ENCODE measurements around the gene CNNM2. TPM values are rescaled to one million over a fixed set of nuclear protein-coding genes. Genes with fewer than 3 reads are reported as not detected.
A peak's percentile ranks its signal among the peaks of the same experiment; 100 is the strongest.

Gene CNNM2
- total RNA-seq, 2 donors from 2014 or later = 14.7 to 17.9 TPM

DNA sequence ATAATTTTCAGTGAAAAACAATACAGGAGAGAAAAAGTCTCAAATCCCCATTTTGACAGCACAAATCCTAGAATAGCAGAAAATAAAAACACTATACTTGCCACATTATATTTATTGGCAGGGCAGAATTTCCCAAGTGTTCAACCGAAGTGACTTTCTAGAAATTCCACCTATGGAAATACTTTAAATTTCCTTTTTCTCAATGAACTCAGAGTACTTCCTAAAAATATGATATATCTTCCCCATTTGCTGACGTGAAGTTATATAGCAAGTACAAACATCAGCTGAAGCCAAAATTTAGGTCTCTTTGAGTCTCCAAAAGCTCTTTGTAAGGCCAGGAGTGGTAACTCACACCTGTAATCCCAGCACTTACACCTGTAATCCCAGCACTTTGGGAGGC is 191.7 kb downstream of the CNNM2 start:
- Histone ChIP-seq H3K36me3 (ENCODE audit: control insufficient read depth, insufficient read depth, low read length) (peaks cover 43% of the 10 kb centered on the region), H3K27me3 (ENCODE audit: control insufficient read depth, insufficient read depth, low read length, poor library complexity, severe bottlenecking) (no peaks in the 10 kb centered on the region), H3K4me3 (ENCODE audit: low read length) (no peak overlapping the region), H3K4me1 (ENCODE audit: control insufficient read depth, insufficient read depth, low read length) (peaks cover 6% of the 10 kb centered on the region), H3K9me3 (ENCODE audit: control insufficient read depth, low read length) (no peaks in the 10 kb centered on the region), H3K9ac (ENCODE audit: extremely low read depth, low read length, poor library complexity, severe bottlenecking) (no peak overlapping the region), H3K27ac (ENCODE audit: low read depth, low read length) (no peak overlapping the region)
- Mint-ChIP-seq H3K36me3 (ENCODE audit: low read depth) (peaks cover 35% of the 10 kb centered on the region), H3K9me3 (no peaks in the 10 kb centered on the region), H3K4me1 (peaks cover 20% of the 10 kb centered on the region), H3K4me3 (no peak overlapping the region), H3K27me3 (ENCODE audit: insufficient read depth) (no peaks in the 10 kb centered on the region), H3K27ac (no peak overlapping the region)
- no peak for TF ChIP-seq CTCF (conservative IDR thresholded peaks at IDR 0.05)
- DNase-seq = no peak
- 93 to 100% methylated on average over 2 of the region's 2 CpGs for WGBS, 2 experiments (ENCODE audit: insufficient coverage in 1 of 2, insufficient read length in 1 of 2)

DNA sequence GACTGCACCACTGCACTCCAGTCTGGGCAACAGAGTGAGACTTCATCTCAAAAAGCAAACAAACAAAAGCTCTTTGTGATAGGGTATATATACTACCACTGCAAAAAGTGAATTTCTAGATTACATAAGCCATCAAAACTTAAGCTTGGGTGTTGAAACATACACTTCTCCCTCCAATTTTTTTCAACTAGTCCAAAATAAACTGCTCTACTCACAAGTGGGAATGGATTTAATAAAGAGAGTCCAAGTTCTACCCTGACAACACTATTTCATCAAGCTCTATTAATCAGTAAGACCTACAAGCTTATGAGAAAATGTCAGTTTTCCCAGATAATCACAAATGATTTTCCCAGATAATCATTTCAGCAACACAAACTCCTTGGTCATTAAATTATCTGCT is 192.3 kb downstream of the CNNM2 start:
- H3K27me3 ChIP-seq (ENCODE audit: control insufficient read depth, insufficient read depth, low read length, poor library complexity, severe bottlenecking) = no peaks in the 10 kb centered on the region
- Mint-ChIP-seq H3K4me1 (peaks cover 24% of the 10 kb centered on the region), H3K9me3 (no peaks in the 10 kb centered on the region), H3K36me3 (ENCODE audit: low read depth) (peaks cover 35% of the 10 kb centered on the region), H3K27ac (no peak overlapping the region), H3K27me3 (ENCODE audit: insufficient read depth) (no peaks in the 10 kb centered on the region), H3K4me3 (no peak overlapping the region)
- TF ChIP-seq CTCF (conservative IDR thresholded peaks at IDR 0.05) = no peak
- no peak for DNase-seq
- H3K4me3 ChIP-seq (ENCODE audit: low read length) = no peak overlapping the region
- H3K4me1 ChIP-seq (ENCODE audit: control insufficient read depth, insufficient read depth, low read length) = peaks cover 8% of the 10 kb centered on the region
- H3K27ac ChIP-seq (ENCODE audit: low read depth, low read length) = no peak overlapping the region
- H3K36me3 ChIP-seq (ENCODE audit: control insufficient read depth, insufficient read depth, low read length) = peaks cover 38% of the 10 kb centered on the region
- no peaks in the 10 kb centered on the region for H3K9me3 ChIP-seq (ENCODE audit: control insufficient read depth, low read length)
- no peak overlapping the region for H3K9ac ChIP-seq (ENCODE audit: extremely low read depth, low read length, poor library complexity, severe bottlenecking)

DNA sequence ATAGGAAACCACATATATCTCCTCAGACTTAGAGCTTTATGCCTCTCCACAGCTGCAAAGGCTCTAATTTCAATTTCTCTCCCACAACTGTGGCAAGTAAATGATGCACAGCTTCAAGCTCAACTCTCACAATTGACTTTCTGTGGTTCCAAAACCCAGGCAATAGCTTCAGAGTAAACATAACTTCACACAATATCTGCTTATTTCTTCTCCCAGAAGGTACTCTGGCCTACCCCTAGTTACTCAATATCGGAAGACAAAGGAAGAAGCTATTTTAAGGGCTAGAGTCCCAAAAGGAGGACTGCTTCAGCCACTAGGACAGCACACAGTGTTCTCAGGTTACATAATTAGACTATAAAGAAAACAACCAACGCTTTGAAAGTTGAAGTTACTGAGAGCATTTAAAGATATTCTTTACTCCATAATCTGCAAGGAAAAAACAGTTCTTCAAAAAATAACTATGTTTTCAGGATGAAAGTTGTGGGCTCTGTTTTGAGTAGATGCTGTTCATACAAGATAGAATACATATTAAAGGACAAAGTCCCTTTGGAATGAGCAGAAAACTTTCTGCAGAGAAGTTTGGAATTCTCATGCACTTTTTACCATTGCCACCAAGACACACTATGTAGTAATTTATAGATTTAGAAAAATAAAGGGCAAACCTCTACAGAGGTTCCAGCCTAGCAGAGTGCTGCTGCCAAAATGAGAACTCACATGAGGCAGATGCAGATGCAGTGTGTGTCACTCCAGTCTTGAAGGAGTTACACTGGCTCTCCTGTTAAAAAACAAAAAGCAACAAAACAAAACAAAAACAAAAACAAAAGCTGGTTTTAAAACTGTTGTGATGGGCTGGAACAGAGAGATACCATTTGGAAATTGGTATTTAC is 193.2 kb downstream of the CNNM2 start:
- H3K36me3 ChIP-seq (ENCODE audit: control insufficient read depth, insufficient read depth, low read length) = peaks cover 29% of the 10 kb centered on the region
- H3K4me1 ChIP-seq (ENCODE audit: control insufficient read depth, insufficient read depth, low read length) = peaks cover 10% of the 10 kb centered on the region
- H3K9ac ChIP-seq (ENCODE audit: extremely low read depth, low read length, poor library complexity, severe bottlenecking) = no peak overlapping the region
- no peak overlapping the region for H3K27ac ChIP-seq (ENCODE audit: low read depth, low read length)
- WGBS, 2 experiments (ENCODE audit: insufficient coverage in 1 of 2, insufficient read length in 1 of 2) = 73 to 84% methylated on average over 2 of the region's 2 CpGs
- no peak overlapping the region for H3K4me3 Mint-ChIP-seq
- DNase-seq = no peak
- no peaks in the 10 kb centered on the region for H3K9me3 ChIP-seq (ENCODE audit: control insufficient read depth, low read length)
- no peaks in the 10 kb centered on the region for H3K27me3 Mint-ChIP-seq (ENCODE audit: insufficient read depth)
- no peaks in the 10 kb centered on the region for H3K27me3 ChIP-seq (ENCODE audit: control insufficient read depth, insufficient read depth, low read length, poor library complexity, severe bottlenecking)
- H3K9me3 Mint-ChIP-seq = no peaks in the 10 kb centered on the region
- H3K4me1 Mint-ChIP-seq = peaks cover 25% of the 10 kb centered on the region
- H3K27ac Mint-ChIP-seq = peak overlapping the region; percentile 46
- H3K36me3 Mint-ChIP-seq (ENCODE audit: low read depth) = peaks cover 28% of the 10 kb centered on the region
- H3K4me3 ChIP-seq (ENCODE audit: low read length) = no peak overlapping the region
- TF ChIP-seq CTCF (conservative IDR thresholded peaks at IDR 0.05) = no peak
